HG03575 (cell line): ENCODE data around the gene CDX2.
"Not testable (repeated sequence)": the region's sequence is repeated elsewhere in the genome, so short reads cannot be mapped to it uniquely, and the experiment has no call there.

Source experiments
- ATAC-seq: cut with Tn5 transposase; IDR thresholded peaks from one replicate; pipeline ENCODE4 v1.9.1; 2021; ENCODE audit not compliant: unreplicated experiment, insufficient number of reproducible peaks, low FRiP score; ENCODE audit errors: extremely low read depth

CDX2 gene

GRCh38 chr13:27969082-27969865 lies at the start of gene CDX2:
CDX2 (minus strand) TSS chr13:27969315; CDS start chr13:27969006, 309 bp downstream.
- no peak for ATAC-seq

GRCh38 chr13:28014301-28014700 lies 45.2 kb upstream of the CDX2 start:
- no peak for ATAC-seq

- no peak for ATAC-seq
Measured at GRCh38 chr13:28013482-28013881, 44.4 kb upstream of the CDX2 start.

DNA sequence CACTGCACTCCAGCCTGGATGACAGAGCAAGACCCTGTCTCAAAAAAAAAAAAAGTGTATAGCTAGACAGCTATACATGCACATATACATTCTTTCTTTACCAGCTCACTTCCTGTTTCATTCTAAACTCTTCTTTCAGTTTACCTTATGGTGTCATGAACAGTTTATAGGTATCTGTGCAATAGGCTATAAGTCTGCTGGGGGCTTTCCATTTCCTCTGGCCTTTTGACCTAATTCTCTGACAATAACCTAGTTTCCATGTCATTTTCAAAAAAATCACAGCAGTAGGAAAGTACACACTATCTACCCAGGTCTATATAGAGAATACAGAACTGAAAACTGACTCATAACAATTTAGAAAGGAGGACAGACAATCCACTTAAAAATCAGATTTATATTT lies 43.8 kb upstream of the CDX2 start:
- ATAC-seq, result peak; percentile 75

DNA sequence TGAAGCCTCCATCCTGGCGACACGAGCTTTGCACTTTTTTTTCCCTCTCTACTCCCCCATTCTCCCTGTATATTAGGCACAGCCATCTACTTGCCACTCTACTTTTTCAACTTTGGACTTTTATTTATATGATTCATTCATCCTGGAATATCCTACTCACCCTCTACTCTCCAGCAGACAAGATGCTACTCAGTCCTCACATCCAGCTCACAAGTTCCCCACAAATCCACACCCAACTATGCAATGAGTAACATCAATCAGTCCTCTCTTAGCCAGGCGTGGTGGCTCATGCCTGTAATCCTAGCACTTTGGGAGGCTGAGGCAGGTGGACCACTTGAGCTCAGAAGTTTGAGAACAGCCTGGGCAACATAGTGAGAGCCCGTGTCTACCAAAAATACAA lies 43.3 kb upstream of the CDX2 start:
- no peak for ATAC-seq

GRCh38 chr13:28010046-28010445 lies 40.9 kb upstream of the CDX2 start:
- no peak for ATAC-seq

GRCh38 chr13:28005016-28005415 lies 35.9 kb upstream of the CDX2 start:
- ATAC-seq, result not testable (repeated sequence)

GRCh38 chr13:28002886-28003698 lies 34.0 kb upstream of the CDX2 start:
- ATAC-seq, result no peak

DNA sequence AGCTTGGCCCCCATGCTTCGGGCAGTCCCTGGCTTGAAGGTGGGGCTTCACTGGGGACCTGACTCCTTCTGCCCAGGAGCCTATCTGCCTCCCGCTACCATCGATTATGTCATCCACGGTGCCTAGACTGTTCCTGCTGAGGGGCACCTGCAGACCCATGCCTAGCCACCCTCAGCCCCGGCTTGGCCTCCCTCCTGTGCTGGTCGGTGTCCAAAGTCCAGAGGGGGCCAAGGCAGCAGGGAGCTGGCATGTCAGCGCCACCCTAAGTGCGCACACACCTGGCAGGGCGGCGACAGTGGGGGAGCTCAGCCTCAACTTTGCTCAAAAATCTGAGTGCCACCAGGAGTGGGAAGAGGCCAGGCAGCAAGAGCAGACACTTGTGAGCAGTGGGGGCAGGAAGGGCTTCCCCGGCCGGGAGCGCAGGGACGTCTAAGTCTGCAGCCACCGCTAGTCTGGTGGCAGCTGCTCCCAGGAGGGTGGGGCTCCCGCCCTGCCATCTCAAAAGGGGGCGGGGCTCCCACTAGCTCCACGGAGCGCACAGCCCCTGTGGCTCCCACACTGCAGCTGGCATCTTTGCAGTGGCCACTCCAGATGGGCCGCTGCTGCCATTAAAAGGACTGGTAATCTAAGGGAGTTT lies 32.8 kb upstream of the CDX2 start:
- no peak for ATAC-seq

GRCh38 chr13:28001049-28001448 lies 31.9 kb upstream of the CDX2 start:
- ATAC-seq, result no peak

GRCh38 chr13:28000567-28000966 lies 31.5 kb upstream of the CDX2 start:
- ATAC-seq, result no peak

DNA sequence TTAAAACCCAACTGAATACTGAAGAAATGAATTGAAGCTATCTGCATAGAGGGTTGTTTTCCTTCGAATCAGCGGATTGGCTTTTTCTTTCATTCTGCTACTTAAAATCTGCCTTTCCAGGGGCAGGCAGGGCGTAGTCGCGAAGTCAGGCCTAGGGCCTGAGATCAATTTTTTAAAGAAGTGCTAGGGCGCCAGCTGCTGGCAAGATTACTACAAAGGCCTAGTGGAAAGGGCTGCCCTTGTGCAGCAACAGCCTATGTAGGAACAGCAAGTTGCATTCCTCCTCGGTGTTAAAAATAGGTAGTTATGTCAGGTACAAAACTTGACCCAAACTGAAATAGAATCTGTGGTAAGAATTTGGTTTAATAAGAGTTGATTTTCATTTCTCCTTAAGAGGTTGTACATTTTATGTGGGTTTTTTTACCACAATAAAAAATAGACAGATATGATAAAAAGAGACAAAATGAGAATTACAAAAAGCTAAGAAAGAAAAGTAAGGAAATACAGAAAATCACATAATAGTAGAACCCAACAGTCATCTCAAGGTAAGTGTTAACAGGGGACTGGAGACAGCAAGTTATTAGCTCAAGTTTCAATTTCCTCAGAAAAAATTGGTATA lies 28.9 kb upstream of the CDX2 start:
- ATAC-seq, result no peak

DNA sequence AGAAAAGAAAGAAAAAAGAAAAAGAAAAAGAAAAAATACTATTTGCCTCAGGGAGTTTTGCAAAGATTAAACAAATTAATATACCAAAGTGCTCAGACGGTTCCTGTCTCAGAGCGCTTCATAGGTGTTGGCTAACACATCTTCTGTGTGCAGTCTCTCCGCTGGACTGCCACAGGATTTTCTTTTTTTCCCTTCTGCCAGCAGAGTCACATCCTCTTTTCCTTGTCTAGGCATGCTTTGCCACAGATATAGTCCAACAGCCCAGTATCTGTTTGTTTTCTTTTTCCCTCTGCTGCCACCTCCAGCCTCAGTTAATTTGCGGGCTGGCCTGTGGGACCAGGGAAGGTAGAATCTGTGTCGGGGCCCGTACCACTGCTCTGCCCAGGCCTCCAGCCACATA lies 22.8 kb upstream of the CDX2 start:
- no peak for ATAC-seq

GRCh38 chr13:27988520-27988919 lies 19.4 kb upstream of the CDX2 start, which contains the start of gene URAD:
URAD (minus strand) TSS chr13:27988693; CDS start chr13:27988637, 56 bp downstream.
- no peak for ATAC-seq

- ATAC-seq, result no peak
Measured at GRCh38 chr13:27985600-27985999, 16.5 kb upstream of the CDX2 start.

- no peak for ATAC-seq
Measured at GRCh38 chr13:27982361-27982760, 13.2 kb upstream of the CDX2 start.

DNA sequence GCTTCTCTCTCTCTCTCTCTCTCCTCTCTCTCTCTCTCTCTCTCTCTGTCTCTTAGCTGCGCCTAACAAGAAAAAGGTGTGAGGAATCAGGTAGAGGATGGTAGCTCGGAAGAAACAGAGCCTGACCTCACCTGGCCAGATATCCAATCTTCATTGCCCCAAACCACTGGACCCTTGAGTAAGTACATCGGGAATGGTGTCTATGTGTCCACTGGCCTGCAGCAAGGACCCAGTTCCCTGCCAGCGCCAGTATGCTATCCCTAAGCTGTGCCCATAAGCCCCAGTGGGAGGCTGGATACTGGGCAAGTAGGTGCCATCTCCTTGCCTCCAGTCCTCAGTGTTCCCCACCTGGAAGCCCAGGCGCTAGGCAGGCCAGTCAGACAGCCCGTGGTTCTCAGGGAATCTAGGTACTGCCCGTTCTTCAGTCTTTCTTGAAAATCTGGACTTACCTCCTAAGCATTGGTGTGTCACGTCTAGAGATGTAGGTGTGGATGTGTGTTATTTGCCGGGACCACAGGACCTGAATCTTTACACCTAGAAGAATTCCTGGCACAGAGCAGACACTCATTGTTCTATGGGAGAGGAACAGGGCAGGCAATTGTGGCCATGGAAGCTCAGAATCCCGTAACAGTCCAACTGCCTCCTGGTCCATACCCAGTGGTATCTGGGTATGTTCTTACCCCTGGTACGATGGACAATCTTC lies 12.0 kb upstream of the CDX2 start:
- ATAC-seq, result no peak

DNA sequence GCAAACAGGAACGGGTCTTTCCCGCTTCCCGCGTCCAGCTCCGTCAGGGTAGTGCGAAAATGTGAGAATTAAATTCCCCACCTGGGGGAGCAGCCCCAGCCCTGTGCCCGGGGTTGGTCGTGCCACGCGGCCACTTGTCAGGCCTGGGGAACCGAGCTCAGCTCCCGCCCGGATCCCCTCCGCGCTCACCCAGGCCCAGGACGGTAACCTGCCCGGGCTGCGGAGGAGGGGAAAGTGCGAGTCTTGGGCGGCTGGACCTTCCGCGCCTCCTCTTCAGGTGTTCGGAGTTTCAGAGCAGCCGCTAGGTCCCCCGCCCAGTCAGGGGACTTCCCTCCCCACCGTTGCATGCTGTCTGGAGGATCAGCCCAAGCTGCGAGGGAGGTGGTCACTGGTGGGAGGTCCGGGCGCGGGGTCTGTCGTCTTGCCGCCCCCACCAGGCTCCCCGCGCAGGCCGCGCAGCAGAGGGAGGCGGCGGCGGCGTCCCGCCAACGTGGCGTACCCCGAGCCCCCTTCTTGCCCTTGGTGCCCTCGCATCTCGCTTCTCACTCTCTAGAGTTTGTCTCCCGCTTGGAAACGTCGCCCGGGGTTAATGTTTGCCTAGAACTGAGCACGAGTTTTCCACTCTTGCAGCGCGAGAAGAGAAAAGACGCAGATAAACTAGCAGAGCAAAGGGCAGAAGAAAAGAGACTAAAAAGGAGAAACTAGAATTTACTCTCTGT lies 11.3 kb upstream of the CDX2 start:
- no peak for ATAC-seq
